H9 (cell line): ENCODE results near the gene TEX11. TPM values are rescaled to one million over a fixed set of nuclear protein-coding genes. Genes with fewer than 3 reads are reported as not detected.

Experiments used
- DNase-seq: peaks from one replicate; pipeline ENCODE4 v3.0.0-alpha.2; 2017
- H2AFZ ChIP-seq: one replicate; pipeline ENCODE4 v1.6.1; 2013; ENCODE audit warnings: mild to moderate bottlenecking, low read length, control low read depth, moderate library complexity
- H2AK5ac ChIP-seq: 2 replicates; pipeline ENCODE4 v1.6.1; 2013; ENCODE audit warnings: low read length, control low read depth, mixed read lengths; ENCODE audit not compliant: insufficient read length
- H2BK120ac ChIP-seq: one replicate; pipeline ENCODE4 v1.6.1; 2013; ENCODE audit warnings: low read depth, mild to moderate bottlenecking, low read length, control low read depth, inconsistent platforms; ENCODE audit not compliant: poor library complexity, severe bottlenecking
- H2BK12ac ChIP-seq: 2 replicates; pipeline ENCODE4 v1.6.1; 2013; ENCODE audit warnings: low read length, control low read depth, mixed read lengths, low read depth; ENCODE audit not compliant: insufficient read length
- H2BK15ac ChIP-seq: 2 replicates; pipeline ENCODE4 v1.6.1; 2013; ENCODE audit warnings: low read depth, low read length, control low read depth
- H2BK20ac ChIP-seq: one replicate; pipeline ENCODE4 v1.6.1; 2013; ENCODE audit warnings: low read depth, mild to moderate bottlenecking, low read length, control low read depth, inconsistent platforms; ENCODE audit not compliant: poor library complexity, severe bottlenecking
- H2BK5ac ChIP-seq: 2 replicates; pipeline ENCODE4 v1.6.1; 2013; ENCODE audit warnings: low read length, control low read depth, mixed read lengths; ENCODE audit not compliant: insufficient read length
- H3K14ac ChIP-seq: 2 replicates; pipeline ENCODE4 v1.6.1; 2013; ENCODE audit warnings: low read length, control low read depth; ENCODE audit not compliant: insufficient read depth
- H3K18ac ChIP-seq: 2 replicates; pipeline ENCODE4 v1.6.1; 2013; ENCODE audit warnings: low read depth, mild to moderate bottlenecking, mixed read lengths, low read length, control low read depth; ENCODE audit not compliant: insufficient read length
- H3K23ac ChIP-seq: 2 replicates; pipeline ENCODE4 v1.6.1; 2013; ENCODE audit warnings: low read length, control low read depth, mixed read lengths, low read depth; ENCODE audit not compliant: insufficient read length
- H3K23me2 ChIP-seq: 2 replicates; pipeline ENCODE4 v1.6.1; 2013; ENCODE audit warnings: low read depth, mild to moderate bottlenecking, mixed read lengths, low read length, control low read depth; ENCODE audit not compliant: insufficient read length, poor library complexity, severe bottlenecking
- H3K27ac ChIP-seq: 2 replicates; pipeline ENCODE4 v1.5.1; 2013; ENCODE audit warnings: low read length, control low read depth, mixed read lengths, low read depth; ENCODE audit not compliant: insufficient read length
- H3K27me3 ChIP-seq: 2 replicates; pipeline ENCODE4 v1.6.1; 2013; ENCODE audit warnings: low read length, control low read depth, inconsistent platforms; ENCODE audit not compliant: insufficient read depth
- H3K4ac ChIP-seq: 2 replicates; pipeline ENCODE4 v1.6.1; 2013; ENCODE audit warnings: low read depth, mild to moderate bottlenecking, control low read depth, inconsistent platforms, low read length, moderate library complexity
- H3K4me1 ChIP-seq: 2 replicates; pipeline ENCODE4 v1.6.1; 2013; ENCODE audit warnings: low read length, control low read depth, inconsistent platforms; ENCODE audit not compliant: insufficient read depth
- H3K4me2 ChIP-seq: 2 replicates; pipeline ENCODE4 v1.6.1; 2013; ENCODE audit warnings: low read length, control low read depth, mixed read lengths; ENCODE audit not compliant: insufficient read length, insufficient read depth
- H3K56ac ChIP-seq: 2 replicates; pipeline ENCODE4 v1.6.1; 2013; ENCODE audit warnings: low read depth, mild to moderate bottlenecking, mixed read lengths, low read length, control low read depth; ENCODE audit not compliant: insufficient read length
- H3K79me1 ChIP-seq: 2 replicates; pipeline ENCODE4 v1.6.1; 2013; ENCODE audit warnings: low read depth, mild to moderate bottlenecking, moderate library complexity, low read length, control low read depth, inconsistent platforms; ENCODE audit not compliant: insufficient read depth, poor library complexity, severe bottlenecking
- H3K79me2 ChIP-seq: 2 replicates; pipeline ENCODE4 v1.6.1; 2013; ENCODE audit warnings: low read length, control low read depth, inconsistent platforms; ENCODE audit not compliant: insufficient read depth
- H3K9ac ChIP-seq: 2 replicates; pipeline ENCODE4 v1.6.1; 2013; ENCODE audit warnings: low read length, control low read depth, mixed read lengths; ENCODE audit not compliant: insufficient read length; ENCODE audit errors: extremely low read depth
- H3K9me3 ChIP-seq: one replicate; pipeline ENCODE4 v1.6.1; 2013; ENCODE audit warnings: low read depth, low read length, inconsistent platforms; ENCODE audit not compliant: control insufficient read depth
- H3T11ph ChIP-seq: one replicate; pipeline ENCODE4 v1.6.1; 2013; ENCODE audit warnings: mild to moderate bottlenecking, low read length, control low read depth, inconsistent platforms
- H4K20me1 ChIP-seq: one replicate; pipeline ENCODE4 v1.6.1; 2013; ENCODE audit not compliant: control insufficient read depth, insufficient read length, insufficient read depth
- H4K5ac ChIP-seq: 2 replicates; pipeline ENCODE4 v1.6.1; 2013; ENCODE audit warnings: low read depth, mild to moderate bottlenecking, mixed read lengths, low read length, control low read depth; ENCODE audit not compliant: insufficient read length
- H4K8ac ChIP-seq: replicated peaks from 2 replicates; pipeline ENCODE4 v1.6.1; 2013; ENCODE audit warnings: low read length, control low read depth, mixed read lengths, low read depth; ENCODE audit not compliant: insufficient read length
- H4K91ac ChIP-seq: 2 replicates; pipeline ENCODE4 v1.6.1; 2013; ENCODE audit warnings: low read depth, mild to moderate bottlenecking, moderate library complexity, mixed read lengths, low read length, control low read depth; ENCODE audit not compliant: insufficient read length
- H3K27ac Mint-ChIP-seq, 3 experiments: 2 replicates in 2 of 3; 3 replicates in 1 of 3; pipeline ENCODE4 v1.8.0; 2020 to 2021; ENCODE audit warnings: mixed read lengths in 3 of 3, mild to moderate bottlenecking in 1 of 3, moderate library complexity in 1 of 3
- H3K27me3 Mint-ChIP-seq: 2 replicates; pipeline ENCODE4 v1.8.0; 2021; ENCODE audit warnings: low read depth, mild to moderate bottlenecking, moderate library complexity, mixed read lengths
- H3K36me3 Mint-ChIP-seq, 3 experiments: 2 replicates in 2 of 3; 3 replicates in 1 of 3; pipeline ENCODE4 v1.8.0; 2020 to 2021; ENCODE audit warnings: low read depth in 3 of 3, mixed read lengths in 3 of 3; ENCODE audit not compliant: insufficient read depth in 1 of 3
- H3K4me1 Mint-ChIP-seq, 2 experiments: 2 replicates each; pipeline ENCODE4 v1.8.0; 2020; ENCODE audit warnings: mixed read lengths in 2 of 2
- H3K4me3 Mint-ChIP-seq, 2 experiments: 2 replicates in 1 of 2; 3 replicates in 1 of 2; pipeline ENCODE4 v1.8.0; 2020 to 2021; ENCODE audit warnings: mild to moderate bottlenecking in 2 of 2, mixed read lengths in 2 of 2, moderate library complexity in 1 of 2
- H3K9me3 Mint-ChIP-seq, 2 experiments: 2 replicates in 1 of 2; 3 replicates in 1 of 2; pipeline ENCODE4 v1.8.0; 2020; ENCODE audit warnings: mild to moderate bottlenecking in 2 of 2, mixed read lengths in 2 of 2, moderate library complexity in 1 of 2
- CTCF ChIP-seq: fragments of 200-600 bp; sonication (generic); conservative IDR thresholded peaks from 3 replicates; pipeline ENCODE4 v1.8.0; 2021; ENCODE audit warnings: antibody characterized with exemption, mild to moderate bottlenecking
- WGBS: extraction: QIAGEN DNeasy Blood & Tissue Kit; methylation state at CpG from one replicate; pipeline ENCODE4 v1.1.7; 2013; ENCODE audit warnings: missing lambda C conversion rate, low lambda C conversion rate, mixed read lengths; ENCODE audit not compliant: insufficient read length; ENCODE audit errors: extremely low coverage; 5-methylcytosine and 5-hydroxymethylcytosine counted together
- total RNA-seq: library from RNA; stranded (reverse); gene quantifications from 2 replicates; pipeline ENCODE4 v1.2.1, GENCODE V29; 2021

Gene TEX11
- total RNA-seq, 1 experiment from 2014 or later = 0.22 TPM

GRCh38 chrX:70505451-70505841 is 403.1 kb downstream of the TEX11 start:
- H4K5ac ChIP-seq = no peak overlapping the region
- H3K18ac ChIP-seq = no peak overlapping the region
- peaks cover 33 to 45% of the 10 kb centered on the region in 2 experiments for H3K4me1 Mint-ChIP-seq
- H2BK12ac ChIP-seq = no peak overlapping the region
- H3K4ac ChIP-seq = no peak overlapping the region
- H3K14ac ChIP-seq = no peak overlapping the region
- no peak overlapping the region for H3K23ac ChIP-seq
- H3K4me1 ChIP-seq = no peaks in the 10 kb centered on the region; the same call in 1 of the 2 replicates
- no peak overlapping the region for H3K4me2 ChIP-seq
- H3K27ac ChIP-seq = no peak overlapping the region
- no peak overlapping the region for H2BK120ac ChIP-seq
- H2BK15ac ChIP-seq = no peak overlapping the region
- no peaks in the 10 kb centered on the region for H3K79me1 ChIP-seq
- no peak overlapping the region for H2AK5ac ChIP-seq
- H2BK5ac ChIP-seq = no peak overlapping the region
- H3K27me3 Mint-ChIP-seq = peaks cover 2% of the 10 kb centered on the region
- DNase-seq = peak; percentile 30
- H3K4me3 Mint-ChIP-seq = no peak overlapping the region
- H3K9ac ChIP-seq = no peak overlapping the region
- H3K56ac ChIP-seq = no peak overlapping the region
- WGBS = no CpG with 5 or more reads among the region's 4 CpGs
- H3T11ph ChIP-seq = no peak overlapping the region
- H4K8ac ChIP-seq = no peak overlapping the region
- H4K91ac ChIP-seq = no peak overlapping the region
- no peak overlapping the region for H2BK20ac ChIP-seq
- H3K79me2 ChIP-seq = no peaks in the 10 kb centered on the region
- H2AFZ ChIP-seq = no peak overlapping the region
- H3K9me3 Mint-ChIP-seq = peaks cover 75 to 78% of the 10 kb centered on the region in 2 experiments
- peaks cover 67% of the 10 kb centered on the region for H3K9me3 ChIP-seq
- H3K36me3 Mint-ChIP-seq = peaks cover 27 to 56% (median 35%) of the 10 kb centered on the region in 3 experiments
- H4K20me1 ChIP-seq = no peaks in the 10 kb centered on the region
- no peak for TF ChIP-seq CTCF
- peak overlapping the region in 1 of 3 experiments; percentile 33; a peak in 1 of 7 replicates for H3K27ac Mint-ChIP-seq
- H3K27me3 ChIP-seq = no peaks in the 10 kb centered on the region
- H3K23me2 ChIP-seq = no peaks in the 10 kb centered on the region
